Fibroblast of lung (primary cell): ENCODE results near the gene ZNF366. TPM values are rescaled to one million over a fixed set of nuclear protein-coding genes. Genes with fewer than 3 reads are reported as not detected.
A peak's percentile ranks its signal among the peaks of the same experiment; 100 is the strongest.

Experiments
- DNase-seq, 2 donors: peaks; one replicate each; pipeline versions ENCODE4 v3.0.0 to v3.0.0-alpha.2; 2010; ENCODE audit warnings: low read depth in 2 of 2
- H2AFZ ChIP-seq: 2 replicates; pipeline ENCODE4 v1.5.1; 2012; ENCODE audit warnings: low read length, control low read depth, inconsistent platforms
- H3K27ac ChIP-seq: 2 replicates; pipeline ENCODE4 v1.5.1; 2011; ENCODE audit warnings: low read length, control low read depth; ENCODE audit not compliant: insufficient read depth
- H3K27me3 ChIP-seq: 2 replicates; pipeline ENCODE4 v1.5.1; 2011; ENCODE audit warnings: mild to moderate bottlenecking, low read length; ENCODE audit not compliant: control insufficient read depth, insufficient read depth
- H3K36me3 ChIP-seq: 2 replicates; pipeline ENCODE4 v1.5.1; 2011; ENCODE audit warnings: low read length; ENCODE audit not compliant: control insufficient read depth, insufficient read depth
- H3K4me1 ChIP-seq: 2 replicates; pipeline ENCODE4 v1.5.1; 2011; ENCODE audit warnings: low read length; ENCODE audit not compliant: control insufficient read depth, insufficient read depth; ENCODE audit errors: extremely low read depth
- H3K4me2 ChIP-seq: 2 replicates; pipeline ENCODE4 v1.5.1; 2011; ENCODE audit warnings: low read length, control low read depth; ENCODE audit not compliant: insufficient read depth; ENCODE audit errors: extremely low read depth
- H3K4me3 ChIP-seq, 4 experiments: fragments of 200-600 bp in 1 of 4; sonication (generic) in 1 of 4; replicated peaks in 1 of 4; 2 replicates each; pipeline ENCODE4 v1.5.1; 2011 to 2016; ENCODE audit warnings: low read length in 4 of 4, low read depth in 3 of 4, mild to moderate bottlenecking in 3 of 4, control low read depth in 2 of 4, inconsistent platforms in 1 of 4, mixed read lengths in 1 of 4; ENCODE audit not compliant: insufficient read depth in 1 of 4; ENCODE audit errors: control extremely low read depth in 1 of 4
- H3K79me2 ChIP-seq: 2 replicates; pipeline ENCODE4 v1.5.1; 2012; ENCODE audit warnings: mild to moderate bottlenecking, low read length, inconsistent platforms; ENCODE audit not compliant: control insufficient read depth, insufficient read depth
- H3K9ac ChIP-seq: 2 replicates; pipeline ENCODE4 v1.5.1; 2011; ENCODE audit warnings: mild to moderate bottlenecking, low read length, control low read depth; ENCODE audit not compliant: insufficient read depth
- H3K9me3 ChIP-seq: 2 replicates; pipeline ENCODE4 v1.5.1; 2012; ENCODE audit warnings: low read depth, low read length; ENCODE audit not compliant: control insufficient read depth, insufficient read depth
- H4K20me1 ChIP-seq: 2 replicates; pipeline ENCODE4 v1.5.1; 2011; ENCODE audit warnings: low read length; ENCODE audit not compliant: control insufficient read depth, insufficient read depth; ENCODE audit errors: extremely low read depth
- CTCF ChIP-seq, 2 donors: IDR thresholded peaks in 1 of 2; conservative IDR thresholded peaks in 1 of 2; 1 replicate in 1 of 2; 2 replicates in 1 of 2; pipeline ENCODE4 v1.5.1; 2011 to 2012; ENCODE audit warnings: low read length in 2 of 2, control low read depth in 1 of 2, inconsistent platforms in 1 of 2, low read depth in 1 of 2, mild to moderate bottlenecking in 1 of 2
- EZH2 ChIP-seq: IDR thresholded peaks from 2 replicates; pipeline ENCODE4 v1.5.1; 2012; ENCODE audit warnings: low read length, control low read depth, mild to moderate bottlenecking; ENCODE audit errors: missing control alignments
- polyA plus RNA-seq, 2 donors: library from polyadenylated mRNA; depleted of rRNA in 1 of 2; stranded (reverse) in 1 of 2; unstranded in 1 of 2; fragments of >200 nt; gene quantifications; 2 replicates each; pipeline ENCODE4 v1.2.1, GENCODE V29; 2011 to 2012; ENCODE audit warnings: missing spikeins in 1 of 2
- total RNA-seq: library from RNA; depleted of rRNA; stranded (reverse); fragments of >200 nt; gene quantifications from 2 replicates; pipeline ENCODE4 v1.2.1, GENCODE V29; 2014

Gene ZNF366
- total and polyA plus RNA-seq, 2 donors (not counting 1 experiment from before 2014, with no cell fraction given) = not detected

GRCh38 chr5:72410688-72411295, 96.4 kb downstream of the ZNF366 start:
- H3K9me3 ChIP-seq = no peaks in the 10 kb centered on the region
- TF ChIP-seq EZH2 = no peak
- no peak for TF ChIP-seq CTCF (conservative IDR thresholded peaks at IDR 0.05 in 1 of 2, IDR thresholded peaks at IDR 0.05 in 1 of 2; ENCODE audit: low read depth in 1 of 2, low read length in 2 of 2)
- H3K36me3 ChIP-seq = no peaks in the 10 kb centered on the region
- peak; percentile 42 to 65 for DNase-seq
- no peaks in the 10 kb centered on the region for H3K79me2 ChIP-seq
- peaks cover 2% of the 10 kb centered on the region for H3K4me1 ChIP-seq
- no peaks in the 10 kb centered on the region for H3K27me3 ChIP-seq
- H3K9ac ChIP-seq = no peak overlapping the region
- H2AFZ ChIP-seq = no peak overlapping the region
- H3K27ac ChIP-seq = no peak overlapping the region
- H4K20me1 ChIP-seq = no peaks in the 10 kb centered on the region
- no peak overlapping the region for H3K4me2 ChIP-seq
- H3K4me3 ChIP-seq = no peak overlapping the region

GRCh38 chr5:72408603-72409002, 98.6 kb downstream of the ZNF366 start:
- peaks cover 2% of the 10 kb centered on the region for H3K4me1 ChIP-seq
- H2AFZ ChIP-seq = no peak overlapping the region
- TF ChIP-seq EZH2 (no peak), CTCF (conservative IDR thresholded peaks at IDR 0.05 in 1 of 2, IDR thresholded peaks at IDR 0.05 in 1 of 2; ENCODE audit: low read depth in 1 of 2, low read length in 2 of 2) (no peak)
- H3K27me3 ChIP-seq = no peaks in the 10 kb centered on the region
- H3K79me2 ChIP-seq = no peaks in the 10 kb centered on the region
- no peaks in the 10 kb centered on the region for H3K36me3 ChIP-seq
- no peaks in the 10 kb centered on the region for H3K9me3 ChIP-seq
- no peak overlapping the region for H3K9ac ChIP-seq
- H3K4me2 ChIP-seq = no peak overlapping the region
- no peaks in the 10 kb centered on the region for H4K20me1 ChIP-seq
- peak in 1 of 2 donors; percentile 69 for DNase-seq
- H3K4me3 ChIP-seq = no peak overlapping the region
- H3K27ac ChIP-seq = no peak overlapping the region

- Histone ChIP-seq H3K79me2 (no peaks in the 10 kb centered on the region), H3K4me3 (no peak overlapping the region), H2AFZ (no peak overlapping the region), H4K20me1 (no peaks in the 10 kb centered on the region), H3K27ac (no peak overlapping the region), H3K4me1 (peaks cover 2% of the 10 kb centered on the region), H3K9me3 (no peaks in the 10 kb centered on the region), H3K27me3 (no peaks in the 10 kb centered on the region), H3K9ac (no peak overlapping the region), H3K36me3 (no peaks in the 10 kb centered on the region), H3K4me2 (no peak overlapping the region)
- no peak for TF ChIP-seq EZH2
- TF ChIP-seq CTCF (conservative IDR thresholded peaks at IDR 0.05 in 1 of 2, IDR thresholded peaks at IDR 0.05 in 1 of 2; ENCODE audit: low read depth in 1 of 2, low read length in 2 of 2) = no peak
- DNase-seq = no peak
Measured at GRCh38 chr5:72408127-72408526, 99.1 kb downstream of the ZNF366 start.
